Coronary artery (tissue), 2 donors: ENCODE data around the gene GRIA4.
A peak's percentile ranks its signal among the peaks of the same experiment; 100 is the strongest.

ENCODE experiments used
- DNase-seq: peaks from one replicate; pipeline ENCODE4 v3.0.0-alpha.2; 2017; ENCODE audit warnings: low spot score
- H3K27ac ChIP-seq, 2 donors: fragments of 200-600 bp; sonication (generic); one replicate each; pipeline ENCODE4 v1.5.1; 2016 to 2019
- H3K4me3 ChIP-seq: fragments of 200-600 bp; sonication (generic); 2 replicates; pipeline ENCODE4 v1.5.1; 2016; ENCODE audit warnings: mild to moderate bottlenecking, moderate library complexity
- CTCF ChIP-seq: fragments of 200-600 bp; sonication (generic); IDR thresholded peaks from one replicate; pipeline ENCODE4 v1.5.1; 2019; ENCODE audit warnings: antibody characterized with exemption

GRIA4 gene

GRCh38 chr11:105860105-105860504, 250.2 kb downstream of the GRIA4 start:
- DNase-seq, result no peak
- Histone ChIP-seq H3K27ac (no peak overlapping the region), H3K4me3 (no peak overlapping the region)
- TF ChIP-seq CTCF, result no peak

- TF ChIP-seq CTCF, result no peak
- H3K4me3 ChIP-seq, result no peak overlapping the region
- H3K27ac ChIP-seq, result no peak overlapping the region
- no peak for DNase-seq
Observed at GRCh38 chr11:105861225-105861624, 251.4 kb downstream of the GRIA4 start.

GRCh38 chr11:105862736-105863367, 253.0 kb downstream of the GRIA4 start:
- Histone ChIP-seq H3K4me3 (no peak overlapping the region), H3K27ac (no peak overlapping the region)
- TF ChIP-seq CTCF, result peak; percentile 16
- DNase-seq, result no peak

GRCh38 chr11:105863523-105863922, 253.7 kb downstream of the GRIA4 start:
- no peak for TF ChIP-seq CTCF
- no peak for DNase-seq
- H3K4me3 ChIP-seq, result no peak overlapping the region
- H3K27ac ChIP-seq, result no peak overlapping the region

- no peak overlapping the region for H3K27ac ChIP-seq
- DNase-seq, result no peak
- TF ChIP-seq CTCF, result no peak
- H3K4me3 ChIP-seq, result no peak overlapping the region
Observed at GRCh38 chr11:105867742-105868141, 257.9 kb downstream of the GRIA4 start.

GRCh38 chr11:105868762-105869285, 259.0 kb downstream of the GRIA4 start:
- H3K4me3 ChIP-seq, result no peak overlapping the region
- DNase-seq, result no peak
- no peak for TF ChIP-seq CTCF
- H3K27ac ChIP-seq, result no peak overlapping the region

- no peak for TF ChIP-seq CTCF
- H3K4me3 ChIP-seq, result no peak overlapping the region
- no peak for DNase-seq
- no peak overlapping the region for H3K27ac ChIP-seq
Observed at GRCh38 chr11:105870516-105871113, 260.7 kb downstream of the GRIA4 start.
